H9 (cell line): ENCODE measurements around the gene SP8. TPM values are rescaled to one million over a fixed set of nuclear protein-coding genes. Genes with fewer than 3 reads are reported as not detected.

Experiments
- DNase-seq: peaks from one replicate; pipeline ENCODE4 v3.0.0-alpha.2; 2017
- H2AFZ ChIP-seq: one replicate; pipeline ENCODE4 v1.6.1; 2013; ENCODE audit warnings: mild to moderate bottlenecking, low read length, control low read depth, moderate library complexity
- H2AK5ac ChIP-seq: 2 replicates; pipeline ENCODE4 v1.6.1; 2013; ENCODE audit warnings: low read length, control low read depth, mixed read lengths; ENCODE audit not compliant: insufficient read length
- H2BK120ac ChIP-seq: one replicate; pipeline ENCODE4 v1.6.1; 2013; ENCODE audit warnings: low read depth, mild to moderate bottlenecking, low read length, control low read depth, inconsistent platforms; ENCODE audit not compliant: poor library complexity, severe bottlenecking
- H2BK12ac ChIP-seq: 2 replicates; pipeline ENCODE4 v1.6.1; 2013; ENCODE audit warnings: low read length, control low read depth, mixed read lengths, low read depth; ENCODE audit not compliant: insufficient read length
- H2BK15ac ChIP-seq: 2 replicates; pipeline ENCODE4 v1.6.1; 2013; ENCODE audit warnings: low read depth, low read length, control low read depth
- H2BK20ac ChIP-seq: one replicate; pipeline ENCODE4 v1.6.1; 2013; ENCODE audit warnings: low read depth, mild to moderate bottlenecking, low read length, control low read depth, inconsistent platforms; ENCODE audit not compliant: poor library complexity, severe bottlenecking
- H2BK5ac ChIP-seq: 2 replicates; pipeline ENCODE4 v1.6.1; 2013; ENCODE audit warnings: low read length, control low read depth, mixed read lengths; ENCODE audit not compliant: insufficient read length
- H3K14ac ChIP-seq: 2 replicates; pipeline ENCODE4 v1.6.1; 2013; ENCODE audit warnings: low read length, control low read depth; ENCODE audit not compliant: insufficient read depth
- H3K18ac ChIP-seq: 2 replicates; pipeline ENCODE4 v1.6.1; 2013; ENCODE audit warnings: low read depth, mild to moderate bottlenecking, mixed read lengths, low read length, control low read depth; ENCODE audit not compliant: insufficient read length
- H3K23ac ChIP-seq: 2 replicates; pipeline ENCODE4 v1.6.1; 2013; ENCODE audit warnings: low read length, control low read depth, mixed read lengths, low read depth; ENCODE audit not compliant: insufficient read length
- H3K23me2 ChIP-seq: 2 replicates; pipeline ENCODE4 v1.6.1; 2013; ENCODE audit warnings: low read depth, mild to moderate bottlenecking, mixed read lengths, low read length, control low read depth; ENCODE audit not compliant: insufficient read length, poor library complexity, severe bottlenecking
- H3K27ac ChIP-seq: 2 replicates; pipeline ENCODE4 v1.5.1; 2013; ENCODE audit warnings: low read length, control low read depth, mixed read lengths, low read depth; ENCODE audit not compliant: insufficient read length
- H3K27me3 ChIP-seq: 2 replicates; pipeline ENCODE4 v1.6.1; 2013; ENCODE audit warnings: low read length, control low read depth, inconsistent platforms; ENCODE audit not compliant: insufficient read depth
- H3K4ac ChIP-seq: 2 replicates; pipeline ENCODE4 v1.6.1; 2013; ENCODE audit warnings: low read depth, mild to moderate bottlenecking, control low read depth, inconsistent platforms, low read length, moderate library complexity
- H3K4me1 ChIP-seq: 2 replicates; pipeline ENCODE4 v1.6.1; 2013; ENCODE audit warnings: low read length, control low read depth, inconsistent platforms; ENCODE audit not compliant: insufficient read depth
- H3K4me2 ChIP-seq: 2 replicates; pipeline ENCODE4 v1.6.1; 2013; ENCODE audit warnings: low read length, control low read depth, mixed read lengths; ENCODE audit not compliant: insufficient read length, insufficient read depth
- H3K56ac ChIP-seq: 2 replicates; pipeline ENCODE4 v1.6.1; 2013; ENCODE audit warnings: low read depth, mild to moderate bottlenecking, mixed read lengths, low read length, control low read depth; ENCODE audit not compliant: insufficient read length
- H3K79me1 ChIP-seq: 2 replicates; pipeline ENCODE4 v1.6.1; 2013; ENCODE audit warnings: low read depth, mild to moderate bottlenecking, moderate library complexity, low read length, control low read depth, inconsistent platforms; ENCODE audit not compliant: insufficient read depth, poor library complexity, severe bottlenecking
- H3K79me2 ChIP-seq: 2 replicates; pipeline ENCODE4 v1.6.1; 2013; ENCODE audit warnings: low read length, control low read depth, inconsistent platforms; ENCODE audit not compliant: insufficient read depth
- H3K9ac ChIP-seq: 2 replicates; pipeline ENCODE4 v1.6.1; 2013; ENCODE audit warnings: low read length, control low read depth, mixed read lengths; ENCODE audit not compliant: insufficient read length; ENCODE audit errors: extremely low read depth
- H3K9me3 ChIP-seq: one replicate; pipeline ENCODE4 v1.6.1; 2013; ENCODE audit warnings: low read depth, low read length, inconsistent platforms; ENCODE audit not compliant: control insufficient read depth
- H3T11ph ChIP-seq: one replicate; pipeline ENCODE4 v1.6.1; 2013; ENCODE audit warnings: mild to moderate bottlenecking, low read length, control low read depth, inconsistent platforms
- H4K20me1 ChIP-seq: one replicate; pipeline ENCODE4 v1.6.1; 2013; ENCODE audit not compliant: control insufficient read depth, insufficient read length, insufficient read depth
- H4K5ac ChIP-seq: 2 replicates; pipeline ENCODE4 v1.6.1; 2013; ENCODE audit warnings: low read depth, mild to moderate bottlenecking, mixed read lengths, low read length, control low read depth; ENCODE audit not compliant: insufficient read length
- H4K8ac ChIP-seq: replicated peaks from 2 replicates; pipeline ENCODE4 v1.6.1; 2013; ENCODE audit warnings: low read length, control low read depth, mixed read lengths, low read depth; ENCODE audit not compliant: insufficient read length
- H4K91ac ChIP-seq: 2 replicates; pipeline ENCODE4 v1.6.1; 2013; ENCODE audit warnings: low read depth, mild to moderate bottlenecking, moderate library complexity, mixed read lengths, low read length, control low read depth; ENCODE audit not compliant: insufficient read length
- H3K27ac Mint-ChIP-seq, 3 experiments: 2 replicates in 2 of 3; 3 replicates in 1 of 3; pipeline ENCODE4 v1.8.0; 2020 to 2021; ENCODE audit warnings: mixed read lengths in 3 of 3, mild to moderate bottlenecking in 1 of 3, moderate library complexity in 1 of 3
- H3K27me3 Mint-ChIP-seq: 2 replicates; pipeline ENCODE4 v1.8.0; 2021; ENCODE audit warnings: low read depth, mild to moderate bottlenecking, moderate library complexity, mixed read lengths
- H3K36me3 Mint-ChIP-seq, 3 experiments: 2 replicates in 2 of 3; 3 replicates in 1 of 3; pipeline ENCODE4 v1.8.0; 2020 to 2021; ENCODE audit warnings: low read depth in 3 of 3, mixed read lengths in 3 of 3; ENCODE audit not compliant: insufficient read depth in 1 of 3
- H3K4me1 Mint-ChIP-seq, 2 experiments: 2 replicates each; pipeline ENCODE4 v1.8.0; 2020; ENCODE audit warnings: mixed read lengths in 2 of 2
- H3K4me3 Mint-ChIP-seq, 2 experiments: 2 replicates in 1 of 2; 3 replicates in 1 of 2; pipeline ENCODE4 v1.8.0; 2020 to 2021; ENCODE audit warnings: mild to moderate bottlenecking in 2 of 2, mixed read lengths in 2 of 2, moderate library complexity in 1 of 2
- H3K9me3 Mint-ChIP-seq, 2 experiments: 2 replicates in 1 of 2; 3 replicates in 1 of 2; pipeline ENCODE4 v1.8.0; 2020; ENCODE audit warnings: mild to moderate bottlenecking in 2 of 2, mixed read lengths in 2 of 2, moderate library complexity in 1 of 2
- CTCF ChIP-seq: fragments of 200-600 bp; sonication (generic); conservative IDR thresholded peaks from 3 replicates; pipeline ENCODE4 v1.8.0; 2021; ENCODE audit warnings: antibody characterized with exemption, mild to moderate bottlenecking
- WGBS: extraction: QIAGEN DNeasy Blood & Tissue Kit; methylation state at CpG from one replicate; pipeline ENCODE4 v1.1.7; 2013; ENCODE audit warnings: missing lambda C conversion rate, low lambda C conversion rate, mixed read lengths; ENCODE audit not compliant: insufficient read length; ENCODE audit errors: extremely low coverage; 5-methylcytosine and 5-hydroxymethylcytosine counted together
- total RNA-seq: library from RNA; stranded (reverse); gene quantifications from 2 replicates; pipeline ENCODE4 v1.2.1, GENCODE V29; 2021

SP8 gene
- total RNA-seq, 1 experiment from 2014 or later, result 3.5 TPM

- Histone ChIP-seq H2AK5ac (no peak overlapping the region), H4K8ac (no peak overlapping the region), H3K14ac (no peak overlapping the region), H3K9me3 (no peaks in the 10 kb centered on the region), H3K23ac (no peak overlapping the region), H4K20me1 (no peaks in the 10 kb centered on the region), H3K4me1 (peaks cover 9% of the 10 kb centered on the region), H3K79me1 (no peaks in the 10 kb centered on the region), H2BK12ac (no peak overlapping the region), H3K9ac (no peak overlapping the region), H3K18ac (no peak overlapping the region), H2BK120ac (no peak overlapping the region), H3T11ph (no peak overlapping the region), H3K4ac (no peak overlapping the region), H3K4me2 (peak overlapping the region; percentile 24), H2BK5ac (no peak overlapping the region), H3K27ac (no peak overlapping the region), H3K27me3 (peaks cover 46% of the 10 kb centered on the region), H3K56ac (no peak overlapping the region), H3K23me2 (peaks cover 33% of the 10 kb centered on the region), H2AFZ (no peak overlapping the region), H3K79me2 (no peaks in the 10 kb centered on the region), H2BK20ac (no peak overlapping the region), H4K5ac (no peak overlapping the region), H2BK15ac (no peak overlapping the region), H4K91ac (no peak overlapping the region)
- no peak for DNase-seq
- Mint-ChIP-seq H3K27me3 (peaks cover 95% of the 10 kb centered on the region), H3K4me1 (peaks cover 71 to 72% of the 10 kb centered on the region in 2 experiments), H3K9me3 (peaks cover 0 to 4% of the 10 kb centered on the region in 2 experiments; a peak in 1 of 5 replicates), H3K27ac (no peak overlapping the region), H3K4me3 (peak overlapping the region in 1 of 2 experiments; percentile 60; a peak in 2 of 5 replicates), H3K36me3 (no peaks in the 10 kb centered on the region)
- no peak for TF ChIP-seq CTCF
- no CpG with 5 or more reads among the region's 5 CpGs for WGBS
Measured at GRCh38 chr7:20790375-20790774, 3.7 kb upstream of the SP8 start.
